HG03565 (cell line): ENCODE data around the gene PDZRN4.
"Not testable (repeated sequence)": the region's sequence is repeated elsewhere in the genome, so short reads cannot be mapped to it uniquely, and the experiment has no call there.

ENCODE experiments used
- ATAC-seq: cut with Tn5 transposase; IDR thresholded peaks from one replicate; pipeline ENCODE4 v1.9.1; 2021; ENCODE audit warnings: mild to moderate bottlenecking, moderate library complexity; ENCODE audit not compliant: unreplicated experiment

The PDZRN4 gene

DNA sequence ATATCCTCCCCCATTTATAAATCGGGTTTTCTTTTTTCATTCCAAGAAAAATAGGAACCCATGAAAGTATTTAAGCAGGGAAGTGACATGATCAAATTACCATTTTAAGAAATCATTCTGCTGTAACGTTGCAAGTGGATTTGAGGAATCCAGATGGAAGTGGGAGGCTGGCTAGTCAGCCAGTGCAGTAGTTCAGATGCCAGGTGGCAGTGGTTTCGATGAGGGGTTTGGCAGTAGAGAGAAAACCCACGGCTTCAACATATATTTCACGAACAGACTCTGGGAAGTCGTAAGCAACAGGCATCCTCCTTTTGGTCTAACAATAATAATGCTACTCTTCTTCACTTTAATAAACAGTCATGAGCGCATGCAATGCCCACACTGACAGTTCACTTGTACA, 25.0 kb downstream of the PDZRN4 start:
- no peak for ATAC-seq

DNA sequence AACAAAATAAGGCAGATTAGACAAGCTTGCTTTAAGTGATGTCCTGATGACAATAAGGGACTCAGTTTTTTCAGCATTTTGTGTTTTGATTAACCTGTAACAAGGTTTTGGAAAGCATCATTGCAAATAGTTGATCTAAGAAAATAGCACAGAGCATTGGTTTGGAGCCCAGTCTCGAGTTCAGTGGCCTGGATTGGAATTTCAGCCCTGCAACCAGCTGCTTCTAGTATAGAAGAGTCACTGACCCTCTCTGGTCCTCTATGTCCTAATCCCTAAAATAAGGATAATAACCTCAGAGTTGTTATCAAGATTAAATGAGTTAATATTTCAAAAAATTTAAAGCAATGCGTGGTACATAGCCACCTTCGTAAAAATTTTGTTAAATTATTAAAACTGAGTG, 25.5 kb downstream of the PDZRN4 start:
- ATAC-seq: no peak

DNA sequence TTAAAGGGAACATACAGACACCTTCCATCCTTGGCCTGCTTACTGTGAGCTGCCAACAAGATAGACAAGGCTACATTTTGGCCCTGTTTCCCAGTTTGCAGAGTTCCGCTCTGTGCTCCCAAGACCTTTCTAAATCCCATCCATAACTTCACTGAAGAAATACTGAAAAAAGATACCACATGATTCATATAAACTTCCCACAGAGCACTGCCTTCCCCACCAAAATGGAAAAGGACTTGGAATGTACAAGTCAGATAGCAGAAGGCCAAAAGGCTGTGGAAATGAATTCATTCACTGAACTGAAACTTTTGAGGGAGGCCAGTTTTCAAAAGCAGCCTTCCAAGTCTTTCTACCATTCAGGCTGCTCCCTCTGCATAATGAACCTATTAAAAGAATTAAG, 29.6 kb downstream of the PDZRN4 start:
- ATAC-seq: no peak

DNA sequence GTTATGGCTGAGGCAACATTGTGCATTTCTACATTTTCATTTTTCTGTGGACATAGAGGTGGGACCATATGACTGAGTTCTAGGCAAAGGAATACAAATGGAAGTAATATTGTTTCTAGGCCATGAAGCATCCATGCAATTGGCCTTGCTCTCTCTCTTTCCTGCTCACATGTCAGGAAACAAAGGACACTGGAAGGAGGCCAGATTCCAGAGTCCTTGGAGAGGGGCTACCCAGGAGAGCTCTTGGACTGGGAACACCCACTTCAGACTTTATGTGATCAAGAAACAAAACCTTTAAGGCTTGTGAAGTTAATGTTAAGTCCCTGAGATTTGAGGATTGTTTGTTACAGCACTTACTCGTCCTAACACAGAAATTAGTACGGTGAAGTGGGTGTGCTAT, 32.8 kb downstream of the PDZRN4 start:
- ATAC-seq: no peak

DNA sequence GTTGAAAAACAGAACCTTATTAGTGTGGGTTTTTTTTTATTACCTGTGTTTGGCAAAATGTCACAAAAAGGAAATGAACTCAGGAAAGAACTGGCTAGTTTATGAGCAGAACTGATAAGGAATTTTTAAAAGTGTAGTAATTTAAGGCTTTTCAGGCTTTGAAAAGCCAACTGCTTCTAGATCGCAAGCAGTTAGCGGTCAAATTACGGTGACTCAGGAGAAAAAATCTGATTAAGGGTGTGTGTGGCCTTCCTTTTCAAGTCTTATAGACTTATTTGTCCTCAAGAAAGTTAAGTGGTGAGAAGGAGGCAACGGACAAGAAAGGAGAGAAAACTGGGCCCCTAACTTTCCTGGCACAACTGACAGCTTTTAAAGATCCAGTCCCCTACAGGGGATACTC, 33.4 kb downstream of the PDZRN4 start:
- ATAC-seq: no peak

DNA sequence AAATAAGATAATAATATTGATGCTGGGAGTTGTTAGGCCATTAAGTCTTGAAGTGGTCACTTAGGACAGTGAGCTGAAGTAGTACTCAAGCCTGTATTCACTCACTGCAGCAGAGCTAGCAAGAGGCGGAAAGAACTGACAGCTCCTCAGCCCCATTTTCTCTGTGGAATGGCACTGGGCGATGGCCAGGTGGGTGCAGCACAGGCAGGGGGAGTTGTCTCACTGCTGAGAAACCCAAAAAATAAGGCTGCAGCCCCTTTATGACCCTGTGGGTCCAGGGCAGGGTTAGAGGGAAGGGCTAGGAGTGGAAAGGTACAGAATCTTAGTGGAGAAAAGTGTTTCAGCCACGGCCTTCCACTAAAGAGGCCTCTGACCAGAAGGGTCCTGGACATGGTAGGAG, 35.5 kb downstream of the PDZRN4 start:
- no peak for ATAC-seq

DNA sequence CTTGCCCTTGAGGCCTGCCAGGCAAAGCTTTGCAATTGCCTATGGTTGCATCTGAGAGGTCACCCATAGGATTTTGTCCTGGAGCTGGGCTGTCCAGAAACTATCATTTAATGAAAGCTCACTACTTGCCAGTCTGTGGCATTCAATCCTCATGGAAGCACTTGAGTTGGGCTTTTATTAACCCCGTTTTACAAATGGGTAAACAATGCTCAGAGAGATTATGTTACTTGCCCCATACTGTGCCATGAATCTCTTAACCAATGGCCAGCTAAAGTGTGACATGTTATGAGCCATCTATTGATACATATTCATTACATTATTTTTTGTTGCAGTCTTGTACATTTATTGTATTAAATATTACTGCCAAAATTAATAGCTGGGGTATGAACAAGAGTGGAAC, 35.9 kb downstream of the PDZRN4 start:
- no peak for ATAC-seq

DNA sequence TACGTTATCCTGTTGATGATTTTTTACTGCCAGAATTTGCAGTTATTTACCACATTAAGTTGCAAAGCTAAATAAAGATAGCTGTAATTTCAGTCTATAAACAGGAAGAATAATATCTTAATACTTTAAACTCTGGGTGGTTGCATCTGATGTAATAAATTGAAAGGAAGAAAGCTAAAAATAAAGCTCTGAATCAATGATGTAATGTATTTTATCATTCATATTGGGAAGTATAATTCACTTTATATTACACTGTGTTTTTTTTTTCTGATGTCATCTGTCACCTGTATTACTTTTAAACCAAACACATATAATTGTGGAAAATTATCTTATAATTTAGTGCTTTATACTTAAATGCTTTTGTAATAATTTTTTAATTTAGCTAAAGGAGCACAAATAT, 37.1 kb downstream of the PDZRN4 start:
- ATAC-seq: no peak

DNA sequence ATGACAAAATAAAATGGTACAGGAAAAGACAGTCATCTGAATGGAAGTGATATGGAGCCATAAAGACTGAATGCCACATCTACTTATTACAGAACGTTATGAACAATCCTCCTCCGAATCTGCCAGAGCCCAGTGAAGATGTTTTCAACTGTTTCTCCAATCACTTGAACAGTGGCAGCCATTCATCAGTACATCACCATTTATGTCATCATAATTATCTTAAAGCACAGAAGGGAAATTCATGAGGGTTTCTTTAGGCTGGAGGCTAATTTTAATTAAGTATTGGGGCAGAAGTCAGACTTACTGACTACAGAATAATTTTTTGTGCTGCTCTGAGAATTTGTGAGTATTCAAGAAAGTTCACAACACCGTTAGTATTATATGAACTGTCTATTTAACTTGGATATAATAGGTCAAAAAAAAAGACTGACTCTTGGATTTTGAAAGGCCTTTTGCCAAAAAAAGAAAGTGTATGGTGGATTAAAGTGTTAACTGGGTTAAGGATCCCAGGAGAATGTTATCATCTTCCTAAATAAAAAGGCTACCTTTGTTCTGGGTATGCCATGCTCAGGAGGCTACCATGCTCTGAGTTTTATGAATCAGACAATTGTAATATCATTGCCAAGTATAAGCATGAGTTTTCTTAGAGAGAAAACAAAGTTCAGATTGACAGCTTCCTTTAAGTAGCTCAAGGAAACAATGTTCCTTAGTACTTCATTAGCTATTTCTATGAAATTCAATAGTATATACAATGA, 40.1 kb downstream of the PDZRN4 start:
- ATAC-seq: no peak

DNA sequence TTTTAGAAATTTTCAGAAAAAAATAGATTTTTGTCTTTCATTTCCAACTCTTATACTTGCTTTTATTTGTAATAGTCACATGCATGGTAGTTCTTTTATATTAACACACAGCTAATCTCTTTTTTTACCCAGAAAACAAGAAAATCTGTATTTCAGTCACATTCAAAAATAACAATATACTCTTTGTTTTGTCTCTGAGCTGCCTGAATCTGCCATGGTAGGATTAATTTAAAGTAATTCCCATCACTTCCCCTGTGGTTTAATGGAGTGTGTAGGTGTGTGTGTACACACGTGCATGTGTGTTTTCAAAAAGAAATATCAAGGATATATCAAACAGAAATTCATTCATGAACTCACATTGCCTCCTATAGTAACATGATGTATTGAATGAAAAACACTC, 42.6 kb downstream of the PDZRN4 start:
- no peak for ATAC-seq

DNA sequence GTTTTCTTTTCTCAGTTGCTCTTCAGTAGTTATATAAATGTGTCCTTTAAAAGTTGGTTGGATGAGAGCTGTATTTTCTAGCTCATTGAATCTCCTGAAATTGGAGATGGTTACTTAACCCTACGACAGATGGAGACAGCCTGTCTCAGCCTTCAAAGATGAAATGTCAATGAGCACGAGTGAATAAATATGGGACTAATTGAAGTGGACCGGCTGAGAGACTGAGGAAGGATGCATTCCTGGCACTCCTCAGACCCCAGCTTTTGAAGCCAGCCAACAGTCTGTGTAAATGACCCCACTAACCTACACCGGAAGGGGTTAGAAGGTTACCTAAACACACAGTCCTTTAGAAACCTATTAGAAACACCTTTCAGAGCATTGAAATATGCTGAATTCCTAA, 46.6 kb downstream of the PDZRN4 start:
- no peak for ATAC-seq

DNA sequence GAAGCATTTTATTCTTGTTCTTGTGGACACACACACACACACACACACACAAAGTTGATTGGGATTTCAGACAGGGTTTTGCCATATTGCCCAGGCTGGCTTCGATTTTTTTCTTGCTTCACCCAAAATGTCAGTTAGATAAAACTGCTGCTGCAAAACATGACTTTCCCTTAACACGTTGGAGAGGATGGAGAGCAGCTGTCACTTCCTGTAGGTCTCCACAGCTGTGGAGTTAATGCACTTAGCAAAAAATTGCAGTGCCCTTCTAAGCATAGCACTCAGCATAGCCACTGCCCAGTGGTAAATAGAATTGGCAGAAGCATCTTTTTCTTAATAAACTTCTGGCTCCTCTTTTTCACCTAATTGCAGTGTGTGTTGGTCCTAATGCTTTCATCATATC, 54.5 kb downstream of the PDZRN4 start:
- ATAC-seq: no peak

DNA sequence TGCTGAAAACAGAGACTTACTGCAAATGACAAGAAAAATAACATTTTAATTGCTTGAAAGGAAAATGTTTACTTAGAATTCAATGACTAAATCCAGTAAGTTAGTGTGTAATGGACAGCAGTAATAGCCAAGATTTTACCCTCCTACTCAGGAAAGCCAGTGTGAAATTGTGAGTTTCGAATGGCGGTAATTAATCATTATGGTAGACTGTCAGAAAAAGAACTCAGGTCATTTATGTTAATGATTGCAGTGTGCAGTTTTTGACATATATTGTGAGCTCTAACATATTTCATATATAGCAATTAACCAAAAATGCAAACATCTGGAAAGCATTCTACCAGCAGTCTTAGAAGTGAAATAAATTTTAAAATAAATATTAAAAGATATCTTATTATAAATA, 60.3 kb downstream of the PDZRN4 start:
- ATAC-seq: no peak

DNA sequence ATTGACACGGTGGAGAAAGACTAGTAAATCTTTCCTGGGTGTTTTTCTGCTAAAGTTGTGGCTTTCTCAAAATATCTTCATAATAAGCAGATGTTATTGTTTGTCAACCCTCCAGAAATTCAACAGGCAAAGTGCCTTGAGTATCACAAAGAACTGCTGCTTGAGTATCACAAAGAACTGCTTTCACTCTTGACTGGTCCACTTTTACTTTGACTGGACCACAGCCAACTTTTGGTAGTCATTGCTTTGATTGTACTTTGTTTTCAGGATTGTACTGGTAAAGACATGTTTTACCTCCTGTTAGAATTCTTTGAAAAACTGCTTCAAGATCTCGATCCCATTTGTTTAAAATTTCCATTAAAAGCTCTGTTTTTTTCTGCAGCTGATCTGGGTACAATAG, 62.6 kb downstream of the PDZRN4 start:
- no peak for ATAC-seq

DNA sequence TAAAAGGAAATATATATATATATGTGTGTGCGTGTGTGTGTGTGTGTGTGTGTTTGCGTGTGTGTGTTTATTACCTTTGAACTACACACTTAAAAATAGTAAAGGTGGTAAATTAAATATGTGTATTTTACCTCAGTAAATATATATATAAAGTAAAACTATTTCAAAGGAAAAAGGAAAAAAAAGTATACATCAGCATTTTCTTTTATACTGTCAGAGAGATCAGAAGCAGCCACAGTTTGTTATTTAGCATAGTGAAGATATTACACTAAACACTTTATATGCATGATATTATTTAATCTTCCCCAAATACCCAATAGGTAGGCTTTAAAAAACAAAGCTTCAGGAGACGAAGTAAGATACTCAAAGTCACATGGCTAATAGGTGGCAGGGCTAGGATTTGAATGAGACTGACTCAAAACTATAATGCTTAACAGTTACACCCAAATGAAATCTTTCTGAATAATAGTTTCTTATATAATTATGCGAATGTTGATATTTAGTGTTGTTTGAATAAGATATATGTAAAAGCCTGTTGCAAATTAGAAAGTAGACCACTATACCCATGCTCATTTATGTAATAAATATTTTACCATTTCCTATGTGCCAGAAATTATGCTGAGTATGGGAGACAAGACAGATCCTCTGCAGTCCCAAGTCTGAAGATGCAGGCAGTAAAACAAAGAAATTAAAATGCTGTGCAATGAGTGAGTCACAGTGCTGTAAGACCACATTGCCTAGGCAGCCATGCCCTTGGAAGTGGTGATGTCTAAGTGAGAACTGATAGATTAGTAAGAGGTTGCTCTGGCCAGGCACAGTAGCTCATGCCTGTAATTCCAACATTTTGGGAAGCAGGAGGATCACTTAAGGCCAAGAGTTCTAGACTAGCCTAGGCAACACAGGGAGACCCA, 66.1 kb downstream of the PDZRN4 start:
- ATAC-seq: no peak

DNA sequence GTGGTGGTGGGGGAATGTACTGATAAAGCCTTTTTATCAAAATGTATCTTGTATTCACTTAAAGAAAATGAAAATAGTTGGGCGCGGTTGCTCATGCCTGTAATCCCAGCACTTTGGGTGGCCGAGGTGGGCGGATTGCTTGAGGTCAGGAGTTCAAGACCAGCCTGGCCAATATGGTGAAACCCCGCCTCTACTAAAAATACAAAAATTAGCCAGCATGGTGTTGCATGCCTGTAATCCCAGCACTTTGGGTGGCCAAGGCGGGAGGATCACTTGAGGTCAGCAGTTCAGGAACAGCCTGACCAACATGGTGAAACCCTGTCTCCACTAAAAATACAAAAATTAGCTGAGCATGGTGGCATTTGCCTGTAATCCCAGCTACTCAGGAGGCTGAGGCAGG, 75.1 kb downstream of the PDZRN4 start:
- not testable (repeated sequence) for ATAC-seq

DNA sequence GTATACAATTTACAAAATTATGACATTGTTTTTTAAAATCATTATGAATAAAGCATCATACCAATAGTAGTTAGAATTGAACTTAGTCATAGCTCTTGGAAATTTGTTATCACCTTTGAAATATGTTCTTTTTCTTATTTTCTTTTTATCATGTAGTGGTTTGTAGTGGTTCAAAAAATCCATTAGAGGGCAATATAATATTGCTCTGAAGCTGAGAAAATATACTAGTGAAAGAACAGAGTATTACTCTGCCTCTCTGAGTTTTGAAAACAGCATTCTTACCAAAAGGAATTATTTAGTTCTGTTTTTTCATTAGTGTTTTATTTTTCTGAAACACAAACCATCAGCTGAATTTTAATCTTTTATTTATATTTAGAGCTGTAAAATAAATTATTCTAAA, 76.2 kb downstream of the PDZRN4 start:
- ATAC-seq: peak; percentile 59

DNA sequence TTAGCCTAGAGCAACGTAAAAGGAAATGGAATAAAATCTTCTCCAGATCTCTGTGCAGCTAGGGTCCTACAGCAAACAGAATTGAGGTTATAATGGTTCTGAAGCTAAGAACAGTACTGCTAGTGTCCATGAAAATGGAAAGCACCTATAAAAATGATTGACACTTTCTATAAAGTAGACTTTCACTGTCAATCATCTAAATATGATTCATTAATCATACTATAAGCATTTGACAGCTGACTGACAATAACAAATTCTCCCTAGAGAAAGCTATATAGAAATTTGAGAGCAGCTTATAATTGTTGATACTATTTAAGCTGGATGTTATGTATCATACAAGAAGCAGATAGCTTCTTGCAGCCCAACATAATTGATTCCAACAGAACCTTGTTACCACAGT, 80.9 kb downstream of the PDZRN4 start:
- ATAC-seq: no peak

DNA sequence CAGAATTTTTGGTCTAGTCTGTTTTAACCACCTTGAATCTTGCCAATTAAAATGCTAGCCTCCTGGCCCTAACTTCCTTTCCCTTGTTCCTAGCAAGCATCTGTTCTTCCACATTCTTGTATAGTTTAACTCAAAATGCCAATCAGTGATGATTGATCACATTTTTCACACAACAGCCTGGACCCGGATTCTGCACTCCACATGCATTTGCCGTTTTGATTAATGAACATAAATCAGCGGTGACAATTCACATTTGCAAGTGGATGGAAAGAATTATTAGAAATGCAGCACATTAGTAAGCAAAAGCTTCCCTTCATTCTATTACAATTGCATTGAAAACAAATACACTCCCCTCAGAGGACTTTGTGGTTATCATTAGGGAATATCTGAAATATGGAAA, 83.4 kb downstream of the PDZRN4 start:
- ATAC-seq: no peak

DNA sequence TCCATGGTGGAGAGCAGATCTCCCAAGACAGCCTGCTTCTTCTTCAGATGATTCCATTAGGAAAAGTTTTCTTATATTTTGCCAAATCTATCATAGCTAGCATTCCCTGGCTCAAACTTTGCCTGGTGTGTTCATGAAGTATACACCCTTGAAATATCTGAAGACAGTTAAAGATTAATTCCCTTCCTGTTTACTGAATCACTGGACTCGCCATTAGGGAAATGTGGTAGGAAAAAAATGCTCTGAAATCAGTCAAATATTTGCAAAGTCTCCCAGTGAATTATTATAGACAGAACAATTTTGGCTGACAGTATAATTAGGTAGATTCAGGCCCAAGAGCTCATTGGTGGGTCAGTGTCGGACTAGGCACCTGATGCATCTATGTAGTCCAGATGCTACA, 86.5 kb downstream of the PDZRN4 start:
- ATAC-seq: no peak

DNA sequence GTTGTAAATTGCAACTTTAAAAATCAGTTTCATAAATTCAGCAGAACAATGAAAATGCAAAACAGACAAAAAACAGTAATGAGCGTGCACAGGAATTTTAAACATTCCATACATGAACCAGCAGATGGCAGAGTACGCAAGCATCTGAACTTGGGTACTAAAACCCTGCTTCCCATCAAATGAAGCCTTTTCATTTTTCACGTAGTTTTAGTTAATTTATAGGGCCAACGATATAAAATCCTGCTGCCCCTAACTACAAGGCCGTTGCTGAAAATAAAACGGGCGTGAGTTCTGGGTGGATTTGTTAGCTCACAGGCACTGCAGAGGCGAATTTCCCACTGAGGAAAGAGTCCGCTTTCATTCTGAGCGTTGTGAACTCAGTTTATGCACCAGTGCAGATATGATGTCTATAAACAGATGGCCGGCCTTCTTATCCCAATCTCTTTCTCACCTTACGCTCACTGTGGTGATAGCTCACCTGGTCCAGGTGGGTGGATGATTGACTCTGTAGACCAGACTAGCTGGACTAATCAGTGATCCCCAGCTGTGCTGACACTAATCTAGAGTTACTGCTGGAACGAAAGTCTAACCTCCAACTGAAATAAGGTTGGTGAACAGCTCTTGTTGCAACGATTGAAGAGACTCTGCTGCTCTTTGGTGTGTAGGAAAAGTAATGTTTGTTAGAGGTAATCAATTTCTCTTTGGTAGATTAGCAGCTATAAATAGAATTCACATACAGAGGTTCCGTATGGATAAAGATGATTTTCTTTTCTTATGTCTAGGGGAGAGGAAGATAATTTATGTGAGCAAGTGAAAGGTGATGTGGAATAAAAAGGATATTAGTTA, 89.2 kb downstream of the PDZRN4 start:
- no peak for ATAC-seq

DNA sequence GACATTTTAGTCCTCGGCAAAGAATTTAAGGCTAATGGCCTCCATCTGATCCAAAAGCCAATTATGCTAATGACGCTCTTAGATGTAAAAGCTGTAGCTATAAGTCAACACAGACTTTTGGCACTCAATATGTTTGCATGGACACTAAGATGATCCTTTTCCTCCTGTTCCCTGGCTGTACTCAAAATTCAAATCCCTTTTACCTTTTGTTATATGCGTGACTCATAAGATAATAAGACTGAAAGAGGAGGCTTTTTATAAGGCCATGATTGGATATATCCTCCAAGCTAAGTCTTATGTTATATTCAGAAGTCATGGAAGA, 89.8 kb downstream of the PDZRN4 start:
- no peak for ATAC-seq
